Skeletal muscle satellite cell (primary cell): Measurements from ENCODE around the gene TMEM132D.

Experiments used
- H3K27me3 ChIP-seq: 2 replicates; pipeline ENCODE4 v1.7.0; 2013; ENCODE audit warnings: low read length; ENCODE audit not compliant: control insufficient read depth, insufficient read depth
- H3K36me3 ChIP-seq: 2 replicates; pipeline ENCODE4 v1.7.0; 2013; ENCODE audit warnings: mild to moderate bottlenecking, control low read depth, low read length; ENCODE audit not compliant: insufficient read depth
- H3K4me1 ChIP-seq: 2 replicates; pipeline ENCODE4 v1.7.0; 2013; ENCODE audit warnings: low read length; ENCODE audit not compliant: control insufficient read depth, insufficient read depth
- H3K4me2 ChIP-seq: 2 replicates; pipeline ENCODE4 v1.7.0; 2013; ENCODE audit warnings: mild to moderate bottlenecking, low read length
- H3K4me3 ChIP-seq: 2 replicates; pipeline ENCODE4 v1.7.0; 2013; ENCODE audit warnings: low read length
- H3K9ac ChIP-seq: 2 replicates; pipeline ENCODE4 v1.7.0; 2013; ENCODE audit warnings: mild to moderate bottlenecking, low read depth, low read length, moderate library complexity
- H3K9me3 ChIP-seq: replicated peaks from 2 replicates; pipeline ENCODE4 v1.7.0; 2013; ENCODE audit warnings: mild to moderate bottlenecking, control low read depth, low read length

The TMEM132D gene

GRCh38 chr12:129082441-129082840 is 821.4 kb downstream of the TMEM132D start:
- Histone ChIP-seq H3K9me3 (peaks cover 3% of the 10 kb centered on the region), H3K4me3 (no peak overlapping the region), H3K9ac (no peak overlapping the region), H3K4me1 (no peaks in the 10 kb centered on the region), H3K27me3 (no peaks in the 10 kb centered on the region), H3K4me2 (no peak overlapping the region), H3K36me3 (no peaks in the 10 kb centered on the region)

DNA sequence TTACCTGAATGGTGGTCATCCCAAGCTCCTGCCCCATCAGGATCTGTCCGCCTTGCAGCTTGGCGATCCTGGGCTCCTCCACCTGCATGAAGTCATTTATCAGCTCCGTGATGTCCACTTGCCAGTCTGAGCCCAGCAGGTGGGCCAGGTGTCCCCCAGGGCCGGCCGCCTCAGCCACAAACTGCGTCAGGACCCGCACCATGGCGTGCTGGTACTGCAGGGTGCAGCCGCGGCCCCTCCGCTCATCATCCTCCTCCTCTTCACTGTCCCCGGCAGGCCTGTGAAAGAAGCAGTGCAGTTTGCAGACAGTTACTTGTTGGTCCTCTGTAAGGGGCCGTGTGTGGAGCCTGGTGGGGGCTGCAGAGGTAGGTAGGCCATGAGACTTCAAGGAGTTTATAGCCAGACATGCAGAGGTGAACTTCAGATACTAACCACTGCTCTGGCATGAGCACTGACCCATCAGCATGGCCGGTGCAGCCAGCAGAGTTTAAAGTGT is 822.0 kb downstream of the TMEM132D start:
- no peak overlapping the region for H3K4me2 ChIP-seq
- H3K27me3 ChIP-seq, result no peaks in the 10 kb centered on the region
- no peak overlapping the region for H3K4me3 ChIP-seq
- no peaks in the 10 kb centered on the region for H3K4me1 ChIP-seq
- no peak overlapping the region for H3K9ac ChIP-seq
- no peaks in the 10 kb centered on the region for H3K36me3 ChIP-seq
- peaks cover 3% of the 10 kb centered on the region for H3K9me3 ChIP-seq

- peaks cover 3% of the 10 kb centered on the region for H3K9me3 ChIP-seq
These were observed 823.0 kb downstream of the TMEM132D start for GRCh38 chr12:129080821-129081220.

GRCh38 chr12:129080391-129080790 is 823.4 kb downstream of the TMEM132D start:
- H3K36me3 ChIP-seq, result no peaks in the 10 kb centered on the region
- H3K4me3 ChIP-seq, result no peak overlapping the region
- H3K9me3 ChIP-seq, result peaks cover 3% of the 10 kb centered on the region
- no peak overlapping the region for H3K4me2 ChIP-seq
- no peaks in the 10 kb centered on the region for H3K27me3 ChIP-seq
- H3K4me1 ChIP-seq, result no peaks in the 10 kb centered on the region
- H3K9ac ChIP-seq, result no peak overlapping the region

More at GRCh38 chr12:129080821-129081220, 823.0 kb downstream of the TMEM132D start:
- H3K4me3 ChIP-seq, result no peak overlapping the region
- H3K36me3 ChIP-seq, result no peaks in the 10 kb centered on the region
- H3K27me3 ChIP-seq, result no peaks in the 10 kb centered on the region
- no peak overlapping the region for H3K4me2 ChIP-seq
- H3K9ac ChIP-seq, result no peak overlapping the region
- H3K4me1 ChIP-seq, result no peaks in the 10 kb centered on the region

GRCh38 chr12:129079719-129080118 is 824.1 kb downstream of the TMEM132D start:
- H3K4me2 ChIP-seq, result no peak overlapping the region
- no peaks in the 10 kb centered on the region for H3K36me3 ChIP-seq
- H3K9me3 ChIP-seq, result peaks cover 3% of the 10 kb centered on the region

GRCh38 chr12:129076441-129077320 is 827.1 kb downstream of the TMEM132D start:
- H3K27me3 ChIP-seq, result no peaks in the 10 kb centered on the region
- no peak overlapping the region for H3K4me3 ChIP-seq
- no peaks in the 10 kb centered on the region for H3K4me1 ChIP-seq
- H3K36me3 ChIP-seq, result no peaks in the 10 kb centered on the region
- H3K9me3 ChIP-seq, result peaks cover 9% of the 10 kb centered on the region
- no peak overlapping the region for H3K4me2 ChIP-seq
- H3K9ac ChIP-seq, result no peak overlapping the region

More at GRCh38 chr12:129079719-129080118, 824.1 kb downstream of the TMEM132D start:
- no peaks in the 10 kb centered on the region for H3K4me1 ChIP-seq
- H3K4me3 ChIP-seq, result no peak overlapping the region
- H3K9ac ChIP-seq, result no peak overlapping the region
- no peaks in the 10 kb centered on the region for H3K27me3 ChIP-seq

- no peaks in the 10 kb centered on the region for H3K4me1 ChIP-seq
- no peak overlapping the region for H3K4me2 ChIP-seq
- no peaks in the 10 kb centered on the region for H3K36me3 ChIP-seq
- H3K9me3 ChIP-seq, result peaks cover 9% of the 10 kb centered on the region
- H3K4me3 ChIP-seq, result no peak overlapping the region
- no peak overlapping the region for H3K9ac ChIP-seq
- no peaks in the 10 kb centered on the region for H3K27me3 ChIP-seq
These were observed 828.2 kb downstream of the TMEM132D start for GRCh38 chr12:129075460-129076208.

GRCh38 chr12:129074379-129074778 is 829.4 kb downstream of the TMEM132D start:
- Histone ChIP-seq H3K4me1 (no peaks in the 10 kb centered on the region), H3K9ac (no peak overlapping the region), H3K36me3 (no peaks in the 10 kb centered on the region), H3K9me3 (peaks cover 6% of the 10 kb centered on the region), H3K27me3 (no peaks in the 10 kb centered on the region), H3K4me2 (no peak overlapping the region), H3K4me3 (no peak overlapping the region)

DNA sequence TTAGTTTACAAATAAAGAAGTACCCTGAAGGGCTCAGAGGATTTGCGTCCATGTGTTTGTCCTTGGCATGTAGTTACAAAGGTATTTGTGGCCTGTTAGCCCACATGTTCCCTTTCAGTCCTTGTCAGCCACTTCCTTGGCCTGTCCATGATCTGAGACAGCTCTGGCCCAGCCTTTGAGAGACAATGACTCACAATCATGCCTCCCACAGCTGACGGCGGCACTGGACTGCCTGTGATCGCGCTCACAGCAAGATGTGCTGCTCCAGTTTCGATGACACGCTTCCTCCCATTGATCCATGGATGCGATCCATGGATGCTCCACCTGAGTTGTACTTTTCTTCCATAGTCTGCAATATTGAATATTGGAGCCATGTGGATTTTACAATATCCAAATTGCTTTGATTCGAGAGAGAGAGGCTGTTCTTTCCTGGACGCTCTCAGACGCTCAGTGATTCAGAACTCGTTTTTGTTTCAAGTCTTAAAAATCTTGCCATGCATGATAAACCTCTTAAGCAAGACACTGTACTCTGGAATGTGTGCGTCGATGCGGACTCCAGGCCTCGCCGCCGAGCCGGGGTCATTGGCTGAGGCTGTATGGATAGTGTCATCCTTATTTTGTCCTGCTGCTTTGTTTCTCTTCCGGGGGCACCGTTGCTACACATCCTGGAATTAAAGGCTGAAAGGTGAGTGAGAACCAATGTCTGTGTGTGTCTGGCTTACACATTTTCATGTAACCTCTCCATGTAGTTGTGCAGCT is 830.5 kb downstream of the TMEM132D start:
- no peak overlapping the region for H3K9ac ChIP-seq
- no peaks in the 10 kb centered on the region for H3K27me3 ChIP-seq
- H3K36me3 ChIP-seq, result no peaks in the 10 kb centered on the region
- H3K9me3 ChIP-seq, result peaks cover 9% of the 10 kb centered on the region
- H3K4me3 ChIP-seq, result no peak overlapping the region
- H3K4me2 ChIP-seq, result no peak overlapping the region
- no peaks in the 10 kb centered on the region for H3K4me1 ChIP-seq

DNA sequence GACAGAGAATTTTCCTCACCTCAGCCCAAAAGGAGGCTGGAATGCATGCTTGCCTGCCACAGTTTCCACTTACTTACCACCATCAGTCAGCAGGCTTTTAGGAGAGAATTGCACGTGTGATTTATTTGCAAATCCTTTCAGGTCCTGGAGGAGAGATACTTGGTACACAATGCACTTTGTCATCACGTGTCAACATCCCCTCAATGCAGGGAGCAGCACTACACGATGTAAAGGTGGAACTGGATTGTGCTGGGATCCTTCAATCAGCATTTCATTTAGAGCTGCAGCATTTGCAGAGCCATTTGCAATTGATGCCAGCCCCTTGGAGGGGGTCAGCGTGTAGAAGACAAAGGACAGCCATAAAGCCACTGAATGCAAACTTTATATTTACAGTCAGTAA is 832.5 kb downstream of the TMEM132D start:
- Histone ChIP-seq H3K27me3 (no peaks in the 10 kb centered on the region), H3K36me3 (no peaks in the 10 kb centered on the region), H3K4me1 (no peaks in the 10 kb centered on the region), H3K4me3 (no peak overlapping the region), H3K9ac (no peak overlapping the region), H3K9me3 (peaks cover 9% of the 10 kb centered on the region), H3K4me2 (no peak overlapping the region)

- Histone ChIP-seq H3K4me3 (no peak overlapping the region), H3K4me2 (no peak overlapping the region), H3K9me3 (peaks cover 9% of the 10 kb centered on the region), H3K9ac (no peak overlapping the region), H3K27me3 (no peaks in the 10 kb centered on the region), H3K36me3 (no peaks in the 10 kb centered on the region), H3K4me1 (no peaks in the 10 kb centered on the region)
These were observed 833.9 kb downstream of the TMEM132D start for GRCh38 chr12:129069886-129070285.
